Mesendoderm (in vitro differentiated cells): ENCODE measurements around the gene APC2.

Experiments used
- DNase-seq: peaks from one replicate; pipeline ENCODE4 v3.0.0; 2013
- H2AK5ac ChIP-seq: 2 replicates; pipeline ENCODE4 v1.6.1; 2013; ENCODE audit warnings: low read length, inconsistent platforms
- H2BK120ac ChIP-seq: 2 replicates; pipeline ENCODE4 v1.6.1; 2013; ENCODE audit warnings: low read depth, mild to moderate bottlenecking, low read length, moderate library complexity, mixed read lengths
- H2BK15ac ChIP-seq: replicated peaks from 2 replicates; pipeline ENCODE4 v1.6.1; 2013; ENCODE audit warnings: low read depth, mild to moderate bottlenecking, moderate library complexity
- H2BK5ac ChIP-seq: 2 replicates; pipeline ENCODE4 v1.6.1; 2013; ENCODE audit warnings: low read length, inconsistent platforms
- H3K18ac ChIP-seq: 2 replicates; pipeline ENCODE4 v1.6.1; 2013; ENCODE audit warnings: mild to moderate bottlenecking, low read length, mixed read lengths
- H3K23ac ChIP-seq: one replicate; pipeline ENCODE4 v1.6.1; 2013; ENCODE audit warnings: low read length
- H3K27ac ChIP-seq: 2 replicates; pipeline ENCODE4 v1.5.1; 2013; ENCODE audit warnings: low read depth, mild to moderate bottlenecking, inconsistent platforms, low read length, moderate library complexity
- H3K27me3 ChIP-seq: 2 replicates; pipeline ENCODE4 v1.6.1; 2013; ENCODE audit warnings: low read length, control low read depth, mild to moderate bottlenecking, inconsistent platforms; ENCODE audit not compliant: insufficient read depth, poor library complexity
- H3K36me3 ChIP-seq: 2 replicates; pipeline ENCODE4 v1.6.1; 2013; ENCODE audit warnings: low read length, inconsistent platforms; ENCODE audit not compliant: control insufficient read depth, insufficient read depth
- H3K4ac ChIP-seq: one replicate; pipeline ENCODE4 v1.6.1; 2013; ENCODE audit warnings: low read depth, mild to moderate bottlenecking, low read length, moderate library complexity
- H3K4me1 ChIP-seq: 2 replicates; pipeline ENCODE4 v1.6.1; 2013; ENCODE audit warnings: low read depth, low read length, inconsistent platforms; ENCODE audit not compliant: control insufficient read depth
- H3K4me2 ChIP-seq: 2 replicates; pipeline ENCODE4 v1.6.1; 2013; ENCODE audit warnings: low read length
- H3K4me3 ChIP-seq: 2 replicates; pipeline ENCODE4 v1.5.1; 2013; ENCODE audit warnings: mild to moderate bottlenecking, low read length
- H3K56ac ChIP-seq: one replicate; pipeline ENCODE4 v1.6.1; 2013; ENCODE audit warnings: low read length
- H3K79me1 ChIP-seq: 2 replicates; pipeline ENCODE4 v1.6.1; 2013; ENCODE audit warnings: low read length, inconsistent platforms
- H3K79me2 ChIP-seq: 2 replicates; pipeline ENCODE4 v1.6.1; 2013; ENCODE audit warnings: mild to moderate bottlenecking, low read length; ENCODE audit not compliant: control insufficient read depth, insufficient read depth
- H3K9ac ChIP-seq: 2 replicates; pipeline ENCODE4 v1.6.1; 2013; ENCODE audit warnings: low read length, inconsistent platforms
- H4K5ac ChIP-seq: one replicate; pipeline ENCODE4 v1.6.1; 2013; ENCODE audit warnings: low read length
- H4K8ac ChIP-seq: one replicate; pipeline ENCODE4 v1.6.1; 2013; ENCODE audit warnings: low read depth, mild to moderate bottlenecking, control low read depth, low read length, moderate library complexity
- WGBS: extraction: QIAGEN DNeasy Blood & Tissue Kit; methylation state at CpG from one replicate; pipeline ENCODE4 v1.1.7; 2013; ENCODE audit warnings: low lambda C conversion rate, missing lambda C conversion rate; ENCODE audit not compliant: insufficient coverage; ENCODE audit errors: extremely low coverage; 5-methylcytosine and 5-hydroxymethylcytosine counted together

APC2 gene

GRCh38 chr19:1468821-1469254, 18.9 kb downstream of the APC2 start:
- Histone ChIP-seq H3K56ac (no peak overlapping the region), H3K4me2 (no peak overlapping the region), H3K18ac (no peak overlapping the region), H2BK15ac (no peak overlapping the region), H3K4ac (no peak overlapping the region), H2BK120ac (no peak overlapping the region), H4K8ac (no peak overlapping the region), H4K5ac (no peak overlapping the region), H3K4me1 (peaks cover 3% of the 10 kb centered on the region), H3K4me3 (no peak overlapping the region), H3K9ac (no peak overlapping the region), H3K27me3 (peaks cover 42% of the 10 kb centered on the region), H3K36me3 (no peaks in the 10 kb centered on the region), H2BK5ac (no peak overlapping the region), H3K27ac (no peak overlapping the region), H2AK5ac (no peak overlapping the region), H3K23ac (no peak overlapping the region), H3K79me1 (no peaks in the 10 kb centered on the region), H3K79me2 (no peaks in the 10 kb centered on the region)
- WGBS = no CpG with 5 or more reads among the region's 47 CpGs
- DNase-seq = no peak

GRCh38 chr19:1469255-1470054, 19.5 kb downstream of the APC2 start:
- Histone ChIP-seq H3K79me2 (no peaks in the 10 kb centered on the region), H3K23ac (no peak overlapping the region), H4K5ac (no peak overlapping the region), H3K56ac (no peak overlapping the region), H2BK120ac (no peak overlapping the region), H3K18ac (no peak overlapping the region), H3K4me3 (no peak overlapping the region), H3K4me1 (peaks cover 3% of the 10 kb centered on the region), H3K36me3 (no peaks in the 10 kb centered on the region), H3K27me3 (peaks cover 42% of the 10 kb centered on the region), H3K79me1 (no peaks in the 10 kb centered on the region), H3K4me2 (no peak overlapping the region), H3K4ac (no peak overlapping the region), H3K27ac (no peak overlapping the region), H3K9ac (no peak overlapping the region), H2AK5ac (no peak overlapping the region), H4K8ac (no peak overlapping the region), H2BK15ac (no peak overlapping the region), H2BK5ac (no peak overlapping the region)
- DNase-seq = no peak
- WGBS = no CpG with 5 or more reads among the region's 117 CpGs

- H3K36me3 ChIP-seq = no peaks in the 10 kb centered on the region
- H2BK15ac ChIP-seq = no peak overlapping the region
- no peaks in the 10 kb centered on the region for H3K79me2 ChIP-seq
- no peak overlapping the region for H3K4ac ChIP-seq
- peaks cover 3% of the 10 kb centered on the region for H3K4me1 ChIP-seq
- H2BK5ac ChIP-seq = no peak overlapping the region
- H4K8ac ChIP-seq = no peak overlapping the region
- DNase-seq = no peak
- H3K27me3 ChIP-seq = peaks cover 42% of the 10 kb centered on the region
- peak overlapping the region; percentile 49 for H3K56ac ChIP-seq
- H3K27ac ChIP-seq = no peak overlapping the region
- no peak overlapping the region for H2BK120ac ChIP-seq
- peak overlapping the region; percentile 27 for H3K9ac ChIP-seq
- H3K4me2 ChIP-seq = no peak overlapping the region
- no peak overlapping the region for H2AK5ac ChIP-seq
- H3K18ac ChIP-seq = no peak overlapping the region
- WGBS = no CpG with 5 or more reads among the region's 22 CpGs
- no peak overlapping the region for H3K4me3 ChIP-seq
- no peaks in the 10 kb centered on the region for H3K79me1 ChIP-seq
- no peak overlapping the region for H3K23ac ChIP-seq
- no peak overlapping the region for H4K5ac ChIP-seq
Measured at GRCh38 chr19:1470055-1470304, 20.1 kb downstream of the APC2 start.

DNA sequence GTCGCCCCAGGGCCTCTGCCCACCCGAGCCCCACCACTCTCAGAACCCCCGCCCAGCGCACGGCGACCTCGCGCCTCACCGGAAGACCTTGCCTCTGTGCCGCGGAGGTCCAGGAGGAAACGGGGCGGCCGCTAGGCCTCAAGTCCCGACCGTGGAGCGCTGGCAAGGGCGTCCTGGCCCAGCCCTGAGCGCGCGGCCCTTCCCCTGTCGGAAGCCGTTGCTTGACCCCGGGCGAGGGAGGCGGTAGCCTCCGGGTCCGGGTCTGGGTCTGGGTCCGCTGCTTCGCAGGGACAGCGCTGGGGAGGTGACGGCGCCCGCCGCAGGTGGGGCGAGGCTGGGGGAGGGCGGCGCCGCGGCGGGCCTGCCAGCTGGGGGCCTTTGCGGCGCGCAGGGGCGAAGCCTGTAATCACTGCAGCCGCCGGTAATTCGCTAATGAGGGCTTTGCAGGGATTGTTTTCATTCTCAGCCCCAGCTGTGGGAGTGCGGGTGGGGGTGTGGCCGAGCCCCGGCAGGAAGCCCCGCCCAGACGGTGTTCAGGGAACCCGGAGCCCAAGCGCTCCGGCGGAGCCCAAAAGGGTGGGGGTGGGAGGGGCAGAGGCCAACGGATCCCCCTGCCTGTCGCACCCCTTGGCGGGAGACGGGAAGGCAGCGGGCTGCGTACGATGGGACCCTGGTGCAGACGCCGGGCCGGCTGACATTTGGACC, 20.5 kb downstream of the APC2 start:
- H3K9ac ChIP-seq = peak overlapping the region; percentile 27
- H3K4me2 ChIP-seq = peak overlapping the region; percentile 48
- peak overlapping the region; percentile 49 for H3K56ac ChIP-seq
- DNase-seq = peak; percentile 71
- peaks cover 3% of the 10 kb centered on the region for H3K4me1 ChIP-seq
- no peaks in the 10 kb centered on the region for H3K79me2 ChIP-seq
- H2AK5ac ChIP-seq = no peak overlapping the region
- WGBS = no CpG with 5 or more reads among the region's 67 CpGs
- H2BK5ac ChIP-seq = no peak overlapping the region
- no peak overlapping the region for H3K18ac ChIP-seq
- H3K36me3 ChIP-seq = no peaks in the 10 kb centered on the region
- no peaks in the 10 kb centered on the region for H3K79me1 ChIP-seq
- no peak overlapping the region for H4K5ac ChIP-seq
- H2BK15ac ChIP-seq = no peak overlapping the region
- no peak overlapping the region for H3K4ac ChIP-seq
- H2BK120ac ChIP-seq = no peak overlapping the region
- peaks cover 42% of the 10 kb centered on the region for H3K27me3 ChIP-seq
- no peak overlapping the region for H4K8ac ChIP-seq
- H3K4me3 ChIP-seq = no peak overlapping the region
- H3K23ac ChIP-seq = no peak overlapping the region
- no peak overlapping the region for H3K27ac ChIP-seq

DNA sequence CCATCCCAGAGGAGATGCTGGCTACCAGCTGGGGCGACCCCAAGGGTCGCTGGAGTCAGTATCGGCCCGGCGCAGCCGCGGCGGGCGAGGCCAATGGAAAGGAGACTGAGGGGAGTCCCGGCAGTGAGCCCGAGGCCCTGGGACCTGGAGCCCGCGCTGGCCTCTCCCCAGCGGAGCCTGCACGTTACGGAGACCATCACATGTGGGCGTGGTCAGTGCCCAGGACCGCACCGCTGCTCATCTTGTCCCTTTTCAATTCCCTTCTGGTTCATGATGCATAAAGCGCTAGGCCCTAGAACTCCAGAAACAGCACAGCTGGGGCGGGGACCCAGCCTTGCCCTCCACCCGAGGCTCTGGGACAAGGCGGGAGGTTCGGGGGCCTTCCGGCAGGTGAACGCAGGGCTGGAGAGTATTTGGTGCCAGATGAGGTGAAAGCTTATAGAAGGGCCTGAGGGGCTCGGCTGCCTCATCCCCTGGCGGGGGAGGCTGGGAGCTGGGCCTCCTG, 21.1 kb downstream of the APC2 start:
- DNase-seq = peak; percentile 66

More for the DNA sequence above, 21.1 kb downstream of the APC2 start:
- Histone ChIP-seq H3K56ac (no peak overlapping the region), H3K4ac (no peak overlapping the region), H3K79me2 (no peaks in the 10 kb centered on the region), H2BK5ac (no peak overlapping the region), H4K8ac (no peak overlapping the region), H3K4me3 (no peak overlapping the region), H3K36me3 (no peaks in the 10 kb centered on the region), H2BK15ac (no peak overlapping the region), H3K27me3 (peaks cover 40% of the 10 kb centered on the region), H3K4me1 (peaks cover 3% of the 10 kb centered on the region), H3K9ac (no peak overlapping the region), H2BK120ac (no peak overlapping the region), H3K79me1 (no peaks in the 10 kb centered on the region), H3K27ac (no peak overlapping the region), H3K23ac (no peak overlapping the region), H4K5ac (no peak overlapping the region), H3K4me2 (peak overlapping the region; percentile 48), H2AK5ac (no peak overlapping the region), H3K18ac (no peak overlapping the region)
- WGBS = no CpG with 5 or more reads among the region's 28 CpGs
